NCI-H2081 treated with DMSO at 0.1 percent for 48 hours (cell line): ENCODE results near the gene CKM.
"Not testable (repeated sequence)": the region's sequence is repeated elsewhere in the genome, so short reads cannot be mapped to it uniquely, and the experiment has no call there.

ENCODE experiments used
- DNase-seq: peaks from one replicate; lab custom pipeline; 2025; lab: John Stamatoyannopoulos, UW

The CKM gene

DNA sequence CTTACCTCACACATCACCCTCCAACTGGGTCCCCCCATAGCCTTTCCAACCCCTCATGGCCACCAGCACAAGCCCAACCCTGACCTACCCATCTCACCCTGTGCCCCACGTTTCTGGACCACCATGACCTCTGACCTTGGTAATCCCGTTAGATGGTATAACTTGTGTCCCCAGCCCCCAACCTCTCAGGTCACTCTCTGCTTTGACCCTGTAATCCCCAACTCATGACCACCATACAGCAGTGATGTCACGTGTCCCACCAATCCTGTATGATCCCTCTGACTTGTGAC lies 26.4 kb upstream of the CKM start:
- no peak for DNase-seq

- no peak for DNase-seq
Measured at GRCh38 chr19:45348367-45349125, 25.9 kb upstream of the CKM start.

GRCh38 chr19:45347570-45348366 lies 25.1 kb upstream of the CKM start:
- no peak for DNase-seq

- DNase-seq = no peak
Measured at GRCh38 chr19:45346449-45346848, 23.8 kb upstream of the CKM start.

DNA sequence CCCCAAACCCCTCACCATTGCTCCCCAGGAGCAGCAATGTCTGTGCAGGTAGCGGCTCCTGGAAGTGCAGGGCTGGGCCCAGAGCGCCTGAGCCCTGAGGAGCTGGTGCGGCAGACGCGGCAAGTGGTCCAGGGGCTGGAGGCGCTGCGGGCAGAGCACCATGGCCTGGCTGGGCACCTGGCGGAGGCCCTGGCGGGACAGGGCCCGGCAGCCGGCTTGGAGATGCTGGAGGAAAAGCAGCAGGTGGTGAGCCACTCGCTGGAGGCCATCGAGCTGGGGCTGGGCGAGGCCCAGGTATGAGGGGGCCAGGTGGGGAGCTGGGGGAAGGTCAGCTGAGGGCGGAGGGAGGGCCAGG lies 22.8 kb upstream of the CKM start:
- DNase-seq = no peak

DNA sequence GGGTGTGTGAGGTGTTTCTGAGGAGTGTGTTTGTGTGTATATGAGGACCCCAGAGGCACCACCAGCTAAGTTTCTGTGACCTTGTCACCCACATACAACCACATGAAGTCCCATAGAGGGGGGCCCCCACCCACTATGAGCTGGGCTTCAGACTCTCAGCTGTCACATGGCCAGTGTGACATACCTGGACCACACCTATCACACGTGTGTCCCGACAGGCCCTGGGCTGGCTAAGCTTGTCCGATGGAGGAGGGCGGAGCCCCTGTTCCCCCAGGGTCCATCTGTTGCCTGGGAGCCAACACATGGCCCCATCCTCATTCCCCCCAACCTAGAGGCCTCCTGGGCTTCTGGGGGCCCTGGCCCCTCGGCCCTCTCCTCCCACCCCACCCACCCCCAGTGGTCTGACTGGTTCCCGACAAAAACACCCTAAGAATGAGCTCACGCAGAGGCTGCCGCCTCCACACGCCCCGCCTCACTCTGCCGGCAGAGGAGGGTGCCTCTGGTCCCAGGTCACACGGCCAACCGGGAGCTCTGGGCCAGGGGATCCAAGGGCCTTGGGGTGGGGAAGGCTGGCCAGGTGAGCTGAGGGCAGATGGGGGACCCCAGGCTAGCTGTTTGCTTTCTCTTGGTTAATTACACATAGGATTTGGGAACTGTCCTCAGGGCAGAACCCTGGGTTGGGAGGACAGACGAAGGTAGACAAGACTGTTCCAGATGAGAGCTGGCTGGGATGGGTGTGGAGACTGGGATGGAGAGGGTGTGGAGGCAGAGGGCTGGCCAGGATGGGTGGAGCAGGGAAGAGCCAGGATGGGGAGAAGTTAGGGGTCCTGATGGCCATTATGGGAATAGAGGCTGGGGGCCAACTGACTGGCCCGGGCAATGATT lies 22.2 kb upstream of the CKM start:
- no peak for DNase-seq

GRCh38 chr19:45342911-45343310 lies 20.2 kb upstream of the CKM start:
- DNase-seq = no peak

GRCh38 chr19:45340899-45341453 lies 18.3 kb upstream of the CKM start:
- no peak for DNase-seq

- DNase-seq = no peak
Measured at GRCh38 chr19:45340232-45340898, 17.7 kb upstream of the CKM start, which contains the start of gene KLC3. Gene KLC3, plus strand, starts transcription at chr19:45340750. Its CDS starts 4,792 bp downstream, at chr19:45345542.

DNA sequence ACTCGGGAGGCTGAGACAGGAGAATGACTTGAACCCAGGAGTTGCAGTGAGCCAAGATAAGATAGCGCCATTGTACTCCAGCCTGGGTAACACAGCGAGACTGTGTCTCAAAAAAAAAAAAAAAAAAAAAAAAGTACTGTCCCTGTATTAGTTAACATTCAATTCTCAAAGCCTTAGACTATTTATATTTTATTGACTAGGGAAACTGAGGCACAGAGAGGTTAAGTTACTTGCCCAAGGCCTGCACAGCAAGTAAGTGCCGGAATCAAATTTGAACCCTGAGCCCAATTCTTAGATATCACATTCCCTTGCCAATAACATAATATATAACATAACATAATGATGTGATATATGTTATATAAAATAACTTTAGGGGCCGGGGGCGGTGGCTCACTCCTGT lies 17.0 kb upstream of the CKM start:
- no peak for DNase-seq

GRCh38 chr19:45336696-45337251 lies 14.1 kb upstream of the CKM start:
- DNase-seq = no peak

- DNase-seq = not testable (repeated sequence)
Measured at GRCh38 chr19:45334881-45335280, 12.2 kb upstream of the CKM start.

- DNase-seq = no peak
Measured at GRCh38 chr19:45333609-45334303, 11.1 kb upstream of the CKM start.

DNA sequence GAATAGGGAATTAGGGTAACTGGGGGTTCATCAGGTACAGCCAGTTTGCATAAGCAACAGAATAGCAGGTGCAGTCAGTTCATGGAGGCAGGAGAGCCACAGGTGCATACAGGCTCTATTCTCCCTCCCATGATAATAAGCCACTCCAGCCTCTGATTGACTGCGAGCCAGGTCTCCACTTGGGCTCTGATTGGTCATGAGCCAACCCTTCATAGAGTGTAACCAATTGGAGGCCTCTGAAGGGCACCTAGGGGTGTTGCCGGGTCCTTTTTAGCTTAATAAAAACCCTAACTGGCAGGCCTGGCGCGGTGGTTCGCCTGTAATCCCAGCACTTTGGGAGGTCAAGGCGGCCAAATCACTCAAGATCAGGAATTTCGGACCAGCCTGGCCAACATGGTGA lies 8.7 kb upstream of the CKM start:
- DNase-seq = no peak

GRCh38 chr19:45327404-45328143 lies 4.9 kb upstream of the CKM start:
- DNase-seq = no peak

DNA sequence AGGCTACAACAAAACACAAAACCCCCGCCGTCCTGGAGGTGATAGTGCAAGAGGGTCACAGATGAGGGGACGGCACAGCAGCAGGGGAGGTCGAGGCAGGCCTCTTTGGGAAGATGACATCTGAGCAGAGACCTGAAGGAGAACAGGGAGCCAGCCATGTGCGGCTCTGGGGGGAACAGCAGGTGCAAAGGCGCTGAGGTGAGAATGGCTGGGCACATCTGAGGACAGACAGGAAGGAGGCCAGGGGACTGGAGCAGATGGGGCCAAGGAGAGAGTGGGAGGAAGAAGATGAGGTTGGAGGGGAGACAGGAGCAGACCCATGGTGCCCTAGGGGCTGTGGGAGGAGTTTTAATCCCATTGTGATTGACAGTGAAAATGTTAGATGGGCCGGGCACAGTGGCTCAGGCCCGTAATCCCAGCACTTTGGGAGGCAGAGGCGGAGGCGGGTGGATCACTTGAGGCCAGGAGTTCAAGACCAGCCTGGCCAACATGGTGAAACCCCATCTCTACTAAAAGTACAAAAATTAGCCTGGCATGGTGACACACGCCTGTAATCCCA lies 1.8 kb upstream of the CKM start:
- DNase-seq = no peak

DNA sequence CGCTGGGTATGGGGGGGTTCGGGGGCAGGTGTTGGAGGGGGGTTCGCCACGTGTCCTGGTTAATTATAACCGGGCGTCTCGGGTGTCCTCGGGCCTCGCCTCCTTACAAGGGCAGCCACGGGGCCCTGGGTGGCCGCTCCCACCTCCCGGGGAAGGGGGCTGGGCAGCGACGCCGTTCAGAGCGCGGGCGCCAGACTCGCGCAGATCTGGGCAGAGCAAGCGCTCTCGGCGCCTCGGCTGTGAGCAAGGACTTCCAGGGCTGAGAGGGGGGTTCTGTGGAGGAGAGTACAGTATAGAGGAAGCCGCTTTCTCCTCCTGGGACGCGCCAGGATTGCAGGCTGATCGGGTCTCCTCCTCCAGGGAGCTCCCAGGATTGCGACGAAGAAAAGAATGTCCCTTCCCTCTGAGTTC lies 1.0 kb upstream of the CKM start:
- DNase-seq = no peak

GRCh38 chr19:45322311-45322710 lies 364 bp downstream of the CKM start:
- no peak for DNase-seq

GRCh38 chr19:45321848-45322247 lies 827 bp downstream of the CKM start:
- DNase-seq = no peak
